ENCODE results near the gene AFMID. TPM values are rescaled to one million over a fixed set of nuclear protein-coding genes. Genes with fewer than 3 reads are reported as not detected.

AFMID gene
- total and polyA plus RNA-seq, 2 of the 13 experiments (the other 11 are each of a cell fraction or from before 2014, with no cell fraction given) = 249 to 270 TPM

DNA sequence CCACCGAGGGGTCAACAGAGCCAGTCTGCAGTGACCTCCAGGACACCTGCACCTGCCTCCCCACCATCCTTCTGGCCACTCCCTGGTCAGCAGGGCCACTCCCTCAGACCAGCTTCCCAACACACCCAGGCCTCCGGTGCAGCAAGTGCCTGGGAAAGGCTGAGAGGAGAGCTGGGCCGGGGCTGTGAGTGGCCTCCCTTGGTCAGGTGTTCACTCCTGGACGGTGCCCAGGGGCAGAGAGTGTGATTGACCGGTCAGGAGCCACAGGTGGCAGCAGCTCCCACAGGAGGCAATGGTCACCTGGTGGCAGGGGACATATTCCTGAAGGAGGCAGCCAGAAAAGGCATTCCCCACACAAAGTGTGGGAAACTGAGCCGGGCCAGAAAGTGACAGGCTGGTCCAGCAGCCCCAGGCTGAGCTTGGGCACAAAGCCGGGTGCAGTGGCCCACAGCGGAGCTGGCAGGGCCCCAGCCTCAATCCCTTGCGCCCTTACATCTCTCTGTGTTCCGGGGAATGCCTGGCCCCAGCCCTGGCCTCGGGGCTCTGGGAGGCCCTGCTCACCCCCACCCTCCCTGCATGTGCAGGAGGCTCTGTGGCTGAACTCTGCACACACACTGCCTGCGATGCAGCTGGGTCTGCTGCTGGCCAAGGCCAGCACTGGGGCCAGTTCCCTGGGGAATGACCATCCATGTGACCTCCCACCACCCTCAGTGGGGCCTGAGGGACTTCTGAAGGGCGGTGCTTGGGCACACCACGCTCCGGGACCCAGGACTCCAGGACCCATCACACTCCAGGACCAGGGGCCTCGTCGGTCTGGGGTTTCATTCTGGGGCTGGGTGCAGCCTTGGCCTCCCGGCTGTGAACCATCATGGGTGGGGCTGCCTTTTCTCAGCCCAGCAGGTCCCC lies 42.2 kb upstream of the AFMID start (continued):
- TF ChIP-seq ZNF232 (CRISPR knock-in tag; IDR thresholded peaks at IDR 0.05; ENCODE audit: borderline replicate concordance) (peak; percentile 95), ZNF331 (CRISPR knock-in tag; IDR thresholded peaks at IDR 0.05) (peak; percentile 76), FOXC1 (CRISPR knock-in tag; IDR thresholded peaks at IDR 0.05; ENCODE audit: borderline replicate concordance) (no peak), IRF1 (CRISPR knock-in tag; IDR thresholded peaks at IDR 0.05; ENCODE audit: low read depth) (no peak), ZNF672 (CRISPR knock-in tag; IDR thresholded peaks at IDR 0.05) (no peak), ZNF780A (CRISPR knock-in tag; IDR thresholded peaks at IDR 0.05) (no peak), MED8 (CRISPR knock-in tag; IDR thresholded peaks at IDR 0.05; ENCODE audit: insufficient replicate concordance) (no peak), ZBTB1 (CRISPR knock-in tag; IDR thresholded peaks at IDR 0.05; ENCODE audit: borderline replicate concordance) (no peak), HNRNPH1 (optimal IDR thresholded peaks at IDR 0.05; ENCODE audit: low read depth, low read length) (no peak), KAT2B (IDR thresholded peaks at IDR 0.05; ENCODE audit: borderline replicate concordance, low read depth, low read length) (no peak), ZNF501 (CRISPR knock-in tag; IDR thresholded peaks at IDR 0.05) (no peak; the same call in 1 of the 2 replicates), KDM2A (CRISPR knock-in tag; IDR thresholded peaks at IDR 0.05; ENCODE audit: borderline replicate concordance, low read depth) (peak; percentile 1; the same call in 1 of the 2 replicates), KDM6A (CRISPR knock-in tag; IDR thresholded peaks at IDR 0.05; ENCODE audit: low read depth) (peak; percentile 82), ZNF503 (CRISPR knock-in tag; IDR thresholded peaks at IDR 0.05) (peak; percentile 47; the same call in 1 of the 2 replicates)
- TF ChIP-seq, protein P1, sequence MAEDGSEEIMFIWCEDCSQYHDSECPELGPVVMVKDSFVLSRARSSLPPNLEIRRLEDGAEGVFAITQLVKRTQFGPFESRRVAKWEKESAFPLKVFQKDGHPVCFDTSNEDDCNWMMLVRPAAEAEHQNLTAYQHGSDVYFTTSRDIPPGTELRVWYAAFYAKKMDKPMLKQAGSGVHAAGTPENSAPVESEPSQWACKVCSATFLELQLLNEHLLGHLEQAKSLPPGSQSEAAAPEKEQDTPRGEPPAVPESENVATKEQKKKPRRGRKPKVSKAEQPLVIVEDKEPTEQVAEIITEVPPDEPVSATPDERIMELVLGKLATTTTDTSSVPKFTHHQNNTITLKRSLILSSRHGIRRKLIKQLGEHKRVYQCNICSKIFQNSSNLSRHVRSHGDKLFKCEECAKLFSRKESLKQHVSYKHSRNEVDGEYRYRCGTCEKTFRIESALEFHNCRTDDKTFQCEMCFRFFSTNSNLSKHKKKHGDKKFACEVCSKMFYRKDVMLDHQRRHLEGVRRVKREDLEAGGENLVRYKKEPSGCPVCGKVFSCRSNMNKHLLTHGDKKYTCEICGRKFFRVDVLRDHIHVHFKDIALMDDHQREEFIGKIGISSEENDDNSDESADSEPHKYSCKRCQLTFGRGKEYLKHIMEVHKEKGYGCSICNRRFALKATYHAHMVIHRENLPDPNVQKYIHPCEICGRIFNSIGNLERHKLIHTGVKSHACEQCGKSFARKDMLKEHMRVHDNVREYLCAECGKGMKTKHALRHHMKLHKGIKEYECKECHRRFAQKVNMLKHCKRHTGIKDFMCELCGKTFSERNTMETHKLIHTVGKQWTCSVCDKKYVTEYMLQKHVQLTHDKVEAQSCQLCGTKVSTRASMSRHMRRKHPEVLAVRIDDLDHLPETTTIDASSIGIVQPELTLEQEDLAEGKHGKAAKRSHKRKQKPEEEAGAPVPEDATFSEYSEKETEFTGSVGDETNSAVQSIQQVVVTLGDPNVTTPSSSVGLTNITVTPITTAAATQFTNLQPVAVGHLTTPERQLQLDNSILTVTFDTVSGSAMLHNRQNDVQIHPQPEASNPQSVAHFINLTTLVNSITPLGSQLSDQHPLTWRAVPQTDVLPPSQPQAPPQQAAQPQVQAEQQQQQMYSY (CRISPR knock-in tag; IDR thresholded peaks at IDR 0.05) = no peak
- TF ChIP-seq, protein P2, sequence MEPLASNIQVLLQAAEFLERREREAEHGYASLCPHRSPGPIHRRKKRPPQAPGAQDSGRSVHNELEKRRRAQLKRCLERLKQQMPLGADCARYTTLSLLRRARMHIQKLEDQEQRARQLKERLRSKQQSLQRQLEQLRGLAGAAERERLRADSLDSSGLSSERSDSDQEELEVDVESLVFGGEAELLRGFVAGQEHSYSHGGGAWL (CRISPR knock-in tag; IDR thresholded peaks at IDR 0.05) = peak; percentile 43; the same call in 1 of the 2 replicates
- TF ChIP-seq, protein P3, sequence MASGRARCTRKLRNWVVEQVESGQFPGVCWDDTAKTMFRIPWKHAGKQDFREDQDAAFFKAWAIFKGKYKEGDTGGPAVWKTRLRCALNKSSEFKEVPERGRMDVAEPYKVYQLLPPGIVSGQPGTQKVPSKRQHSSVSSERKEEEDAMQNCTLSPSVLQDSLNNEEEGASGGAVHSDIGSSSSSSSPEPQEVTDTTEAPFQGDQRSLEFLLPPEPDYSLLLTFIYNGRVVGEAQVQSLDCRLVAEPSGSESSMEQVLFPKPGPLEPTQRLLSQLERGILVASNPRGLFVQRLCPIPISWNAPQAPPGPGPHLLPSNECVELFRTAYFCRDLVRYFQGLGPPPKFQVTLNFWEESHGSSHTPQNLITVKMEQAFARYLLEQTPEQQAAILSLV (CRISPR knock-in tag; IDR thresholded peaks at IDR 0.05; ENCODE audit: borderline replicate concordance) = peak; percentile 76; the same call in 1 of the 2 replicates

Measured in HepG2 (cell line).